ENCODE results near the gene EXOSC9. TPM values are rescaled to one million over a fixed set of nuclear protein-coding genes. Genes with fewer than 3 reads are reported as not detected.

Gene EXOSC9
- total RNA-seq, 4 donors from 2014 or later, result 12.6 to 35.9 (median 23.5) TPM

GRCh38 chr4:121842862-121843261, 41.7 kb downstream of the EXOSC9 start:
- no peak for TF ChIP-seq CTCF (IDR thresholded peaks at IDR 0.05)
- DNase-seq (ENCODE audit: low spot score) (no peak), ATAC-seq (ENCODE audit: low FRiP score) (no peak)

GRCh38 chr4:121846662-121847061, 45.5 kb downstream of the EXOSC9 start:
- DNase-seq (ENCODE audit: low spot score) (no peak), ATAC-seq (ENCODE audit: low FRiP score) (no peak)
- TF ChIP-seq CTCF (IDR thresholded peaks at IDR 0.05), result no peak

GRCh38 chr4:121851354-121851753, 50.2 kb downstream of the EXOSC9 start:
- ATAC-seq (ENCODE audit: low FRiP score), result no peak
- no peak for DNase-seq (ENCODE audit: low spot score)
- TF ChIP-seq CTCF (IDR thresholded peaks at IDR 0.05), result no peak

- ATAC-seq (ENCODE audit: low FRiP score) (no peak), DNase-seq (ENCODE audit: low spot score) (no peak)
- TF ChIP-seq CTCF (IDR thresholded peaks at IDR 0.05), result no peak
Observed at GRCh38 chr4:121860121-121860520, 59.0 kb downstream of the EXOSC9 start.

- DNase-seq (ENCODE audit: low spot score) (no peak), ATAC-seq (ENCODE audit: low FRiP score) (no peak)
- no peak for TF ChIP-seq CTCF (IDR thresholded peaks at IDR 0.05)
Observed at GRCh38 chr4:121861426-121861825, 60.3 kb downstream of the EXOSC9 start.

GRCh38 chr4:121863799-121864198, 62.7 kb downstream of the EXOSC9 start:
- no peak for TF ChIP-seq CTCF (IDR thresholded peaks at IDR 0.05)
- ATAC-seq (ENCODE audit: low FRiP score) (no peak), DNase-seq (ENCODE audit: low spot score) (no peak)

Other genes with a start within 250 kb of the EXOSC9 start
- gene ANXA5, start 104.3 kb upstream of the EXOSC9 start, total RNA-seq, result 100 to 1,000 TPM; 319 to 810 (median 629) TPM
- under 1 TPM in 2 of 4 donors, not detected in 2; 0.24 to 0.37 TPM for gene SMIM43, start 36.2 kb upstream of the EXOSC9 start, total RNA-seq
- 1 to 10 TPM in 2 of 4 donors, under 1 TPM in 2; 0.44 to 5.5 (median 3.0) TPM for gene CCNA2, start 22.6 kb downstream of the EXOSC9 start, total RNA-seq
- gene BBS7, start 69.2 kb downstream of the EXOSC9 start, total RNA-seq, result 10 to 100 TPM in 2 of 4 donors, 1 to 10 TPM in 2; 6.2 to 11.2 (median 10.0) TPM
- gene TRPC3, start 150.7 kb downstream of the EXOSC9 start, total RNA-seq, result 1 to 10 TPM in 3 of 4 donors, under 1 TPM in 1; 0.65 to 2.7 (median 1.3) TPM

All from omental fat pad (tissue), 4 donors.